ENCODE data around the gene SYNJ2.
A peak's percentile ranks its signal among the peaks of the same experiment; 100 is the strongest.

The SYNJ2 gene

DNA sequence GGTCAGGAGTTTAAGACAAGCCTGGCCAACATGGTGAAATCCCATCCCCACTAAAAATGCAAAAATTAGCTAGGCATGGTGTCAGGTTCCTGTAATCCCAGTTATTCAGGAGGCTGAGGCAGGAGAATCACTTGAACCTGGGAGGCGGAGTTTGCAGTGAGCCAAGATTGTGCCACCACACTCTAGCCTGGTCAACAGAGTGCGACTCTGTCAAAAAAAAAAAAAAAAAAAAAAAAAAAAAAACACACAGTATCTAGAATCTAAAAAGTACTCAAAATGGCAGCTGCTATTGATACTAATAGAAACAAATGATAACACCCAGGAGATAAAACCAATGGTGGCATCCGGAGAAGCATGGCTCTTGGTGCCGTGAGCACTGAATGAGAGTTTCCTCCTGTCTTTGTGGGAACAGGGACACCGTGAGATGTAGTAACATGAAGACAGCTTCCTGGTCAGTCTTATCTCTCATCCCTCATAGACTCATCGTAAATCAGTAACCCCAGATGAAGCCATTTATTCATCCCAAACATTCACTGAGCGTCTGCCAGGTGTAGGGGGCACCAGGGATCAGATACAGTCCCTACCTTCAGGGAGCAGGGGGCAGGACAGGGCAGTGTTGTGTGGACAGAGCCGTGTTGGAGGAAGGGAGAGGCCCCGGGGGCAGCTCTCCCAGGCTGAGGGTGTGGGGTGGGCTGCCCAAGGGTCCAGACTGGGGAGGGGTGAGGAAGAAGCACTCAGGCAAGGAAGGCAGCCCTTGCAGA is 66.1 kb downstream of the SYNJ2 start:
- Mint-ChIP-seq H3K4me1 (ENCODE audit: low read depth) (peaks cover 44% of the 10 kb centered on the region), H3K27ac (peak overlapping the region; percentile 88), H3K27me3 (no peaks in the 10 kb centered on the region), H3K36me3 (ENCODE audit: low read depth) (peaks cover 86% of the 10 kb centered on the region), H3K9me3 (no peaks in the 10 kb centered on the region), H3K4me3 (peak overlapping the region; percentile 52)
- DNase-seq, result no peak

DNA sequence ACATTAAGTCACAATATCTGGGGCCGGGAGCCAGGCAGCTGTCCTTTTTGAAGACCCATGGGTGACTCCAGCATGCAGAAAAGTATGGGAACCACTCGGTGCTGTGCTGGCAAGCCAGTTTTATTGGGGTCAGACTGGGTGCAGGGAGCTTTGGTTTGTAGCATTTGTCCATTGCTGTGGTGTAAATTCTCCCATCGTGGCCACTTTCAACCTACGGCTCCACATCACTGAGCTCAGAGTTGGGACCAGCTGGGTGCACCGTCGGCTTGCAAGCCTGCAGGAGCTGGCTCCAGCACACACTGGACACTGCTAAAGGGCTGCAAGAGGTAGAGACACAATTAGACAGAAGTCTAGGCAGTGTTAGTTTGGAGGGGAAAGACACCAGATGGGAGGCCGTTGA is 66.9 kb downstream of the SYNJ2 start:
- Mint-ChIP-seq H3K4me1 (ENCODE audit: low read depth) (peaks cover 51% of the 10 kb centered on the region), H3K27me3 (no peaks in the 10 kb centered on the region), H3K4me3 (no peak overlapping the region), H3K27ac (no peak overlapping the region), H3K36me3 (ENCODE audit: low read depth) (peaks cover 82% of the 10 kb centered on the region), H3K9me3 (no peaks in the 10 kb centered on the region)
- DNase-seq, result peak; percentile 29

DNA sequence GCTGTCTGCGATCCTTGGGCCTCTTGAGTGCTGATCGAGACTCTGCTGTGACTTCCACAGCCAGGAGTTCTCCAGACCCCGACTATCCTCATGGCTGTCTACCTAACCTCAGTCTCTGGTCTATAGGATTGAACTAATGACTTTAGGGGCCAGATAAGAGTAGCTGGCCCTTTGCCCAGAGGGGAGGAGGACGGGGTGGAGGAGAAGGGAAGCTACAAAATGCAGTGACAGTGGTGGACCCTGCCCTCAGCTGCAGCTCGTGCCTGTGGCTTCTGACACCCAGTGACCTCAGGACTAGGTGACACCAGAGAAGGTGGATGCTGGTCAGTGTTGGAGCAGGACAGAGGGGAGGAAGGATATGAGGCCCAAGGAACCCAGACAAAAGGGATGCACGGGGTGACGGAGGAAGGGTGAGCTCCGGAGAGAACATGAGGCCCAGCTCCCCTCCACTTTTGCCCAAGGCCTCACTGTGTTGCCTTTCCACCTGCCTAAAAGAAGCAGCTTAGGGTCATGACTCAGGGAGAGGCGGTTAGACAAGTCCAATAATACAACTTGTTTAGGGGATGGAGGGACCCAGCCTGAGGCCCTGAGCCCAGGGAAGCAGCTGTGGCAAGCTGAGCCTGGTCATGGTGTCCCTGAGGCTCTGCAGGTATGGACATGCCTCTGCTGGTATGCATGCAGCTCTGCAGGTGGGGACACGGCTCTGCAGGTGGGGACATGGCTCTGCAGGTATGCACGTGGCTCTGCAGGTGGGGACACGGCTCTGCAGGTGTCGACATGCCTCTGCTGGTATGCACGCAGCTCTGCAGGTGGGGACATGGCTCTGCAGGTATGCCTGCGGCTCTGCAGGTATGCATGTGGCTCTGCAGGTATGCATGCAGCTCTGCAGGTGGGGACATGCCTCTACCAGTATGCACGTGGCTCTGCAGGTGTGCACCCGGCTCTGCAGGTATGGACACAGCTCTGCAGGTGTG is 67.7 kb downstream of the SYNJ2 start:
- no peaks in the 10 kb centered on the region for H3K9me3 Mint-ChIP-seq
- H3K27ac Mint-ChIP-seq, result no peak overlapping the region
- peak; percentile 26 for DNase-seq
- no peaks in the 10 kb centered on the region for H3K27me3 Mint-ChIP-seq
- H3K4me3 Mint-ChIP-seq, result no peak overlapping the region
- H3K4me1 Mint-ChIP-seq (ENCODE audit: low read depth), result peaks cover 53% of the 10 kb centered on the region
- peaks cover 74% of the 10 kb centered on the region for H3K36me3 Mint-ChIP-seq (ENCODE audit: low read depth)

DNA sequence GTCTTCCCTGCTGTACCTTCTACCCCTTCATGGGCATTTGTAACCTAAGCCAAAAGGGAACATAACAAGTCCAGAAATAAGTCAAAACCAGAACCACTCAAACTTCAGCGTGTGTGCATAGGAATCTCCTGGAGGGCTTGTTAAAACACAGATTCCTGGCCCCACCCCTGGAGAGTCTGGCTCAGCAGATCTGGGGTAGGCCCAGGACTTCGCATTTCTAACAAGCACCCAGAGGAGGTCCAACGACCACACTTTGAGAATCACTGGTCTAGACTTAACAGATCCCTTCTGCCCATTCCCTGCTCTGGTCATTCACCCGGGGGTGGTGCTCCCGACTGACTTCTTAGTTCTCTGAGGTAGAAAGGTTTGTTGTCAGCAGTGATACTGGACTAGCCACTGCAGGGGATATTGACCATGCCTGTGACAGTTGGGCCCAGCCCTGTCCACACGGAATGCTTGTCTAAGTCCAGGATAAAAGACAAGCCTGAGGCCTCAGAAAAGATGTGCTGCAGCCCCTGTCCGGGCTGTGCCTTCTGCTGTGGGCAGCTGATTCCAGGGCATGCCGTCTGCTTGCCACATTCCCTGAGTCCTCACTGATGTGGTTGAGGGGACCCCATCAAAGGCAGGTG is 68.6 kb downstream of the SYNJ2 start:
- peak; percentile 17 for DNase-seq
- Mint-ChIP-seq H3K4me3 (no peak overlapping the region), H3K27me3 (no peaks in the 10 kb centered on the region), H3K9me3 (no peaks in the 10 kb centered on the region), H3K27ac (no peak overlapping the region), H3K4me1 (ENCODE audit: low read depth) (peaks cover 50% of the 10 kb centered on the region), H3K36me3 (ENCODE audit: low read depth) (peaks cover 74% of the 10 kb centered on the region)

DNA sequence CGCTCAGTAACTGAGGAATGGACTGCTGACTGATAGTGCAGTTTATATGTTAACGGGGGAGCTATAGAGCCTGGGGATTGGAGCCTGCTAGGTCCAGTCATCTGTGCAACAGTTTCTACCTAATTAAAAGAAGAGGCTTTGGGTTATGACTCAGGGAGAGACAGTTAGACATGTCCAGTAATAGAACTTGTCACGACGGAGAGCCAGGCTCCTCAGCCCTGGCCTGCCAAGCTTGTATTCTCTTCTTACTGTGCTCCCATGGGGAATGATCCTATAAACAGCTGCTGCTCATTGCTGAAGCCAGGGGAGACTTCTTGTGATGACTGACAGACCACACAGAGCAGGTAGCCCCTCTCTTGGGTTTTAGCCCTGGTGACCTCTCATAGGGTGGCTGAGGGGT is 69.3 kb downstream of the SYNJ2 start:
- no peak overlapping the region for H3K27ac Mint-ChIP-seq
- no peak overlapping the region for H3K4me3 Mint-ChIP-seq
- H3K9me3 Mint-ChIP-seq, result no peaks in the 10 kb centered on the region
- peaks cover 72% of the 10 kb centered on the region for H3K36me3 Mint-ChIP-seq (ENCODE audit: low read depth)
- no peak for DNase-seq
- H3K27me3 Mint-ChIP-seq, result no peaks in the 10 kb centered on the region
- peaks cover 48% of the 10 kb centered on the region for H3K4me1 Mint-ChIP-seq (ENCODE audit: low read depth)

DNA sequence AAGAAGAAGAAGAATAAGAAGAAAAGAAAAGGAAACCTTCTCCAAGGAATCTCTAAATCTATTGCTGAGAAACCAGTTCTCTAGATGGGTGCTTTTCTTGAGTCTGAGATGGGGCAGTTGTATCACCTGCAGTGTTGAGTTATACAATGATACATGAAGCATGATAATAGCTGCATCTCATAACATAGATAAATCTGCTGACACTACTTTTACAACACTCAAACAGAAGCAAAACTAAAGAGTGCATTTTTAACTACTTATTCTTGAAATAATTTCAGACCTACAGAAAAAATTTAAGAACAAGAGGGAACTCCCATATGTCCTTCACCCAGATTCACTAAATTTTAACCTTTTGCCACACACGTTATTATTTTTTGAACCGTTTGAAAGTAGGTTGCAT is 70.3 kb downstream of the SYNJ2 start:
- no peaks in the 10 kb centered on the region for H3K27me3 Mint-ChIP-seq
- no peak for DNase-seq
- H3K9me3 Mint-ChIP-seq, result no peaks in the 10 kb centered on the region
- no peak overlapping the region for H3K27ac Mint-ChIP-seq
- no peak overlapping the region for H3K4me3 Mint-ChIP-seq
- H3K4me1 Mint-ChIP-seq (ENCODE audit: low read depth), result peaks cover 48% of the 10 kb centered on the region
- peaks cover 72% of the 10 kb centered on the region for H3K36me3 Mint-ChIP-seq (ENCODE audit: low read depth)

DNA sequence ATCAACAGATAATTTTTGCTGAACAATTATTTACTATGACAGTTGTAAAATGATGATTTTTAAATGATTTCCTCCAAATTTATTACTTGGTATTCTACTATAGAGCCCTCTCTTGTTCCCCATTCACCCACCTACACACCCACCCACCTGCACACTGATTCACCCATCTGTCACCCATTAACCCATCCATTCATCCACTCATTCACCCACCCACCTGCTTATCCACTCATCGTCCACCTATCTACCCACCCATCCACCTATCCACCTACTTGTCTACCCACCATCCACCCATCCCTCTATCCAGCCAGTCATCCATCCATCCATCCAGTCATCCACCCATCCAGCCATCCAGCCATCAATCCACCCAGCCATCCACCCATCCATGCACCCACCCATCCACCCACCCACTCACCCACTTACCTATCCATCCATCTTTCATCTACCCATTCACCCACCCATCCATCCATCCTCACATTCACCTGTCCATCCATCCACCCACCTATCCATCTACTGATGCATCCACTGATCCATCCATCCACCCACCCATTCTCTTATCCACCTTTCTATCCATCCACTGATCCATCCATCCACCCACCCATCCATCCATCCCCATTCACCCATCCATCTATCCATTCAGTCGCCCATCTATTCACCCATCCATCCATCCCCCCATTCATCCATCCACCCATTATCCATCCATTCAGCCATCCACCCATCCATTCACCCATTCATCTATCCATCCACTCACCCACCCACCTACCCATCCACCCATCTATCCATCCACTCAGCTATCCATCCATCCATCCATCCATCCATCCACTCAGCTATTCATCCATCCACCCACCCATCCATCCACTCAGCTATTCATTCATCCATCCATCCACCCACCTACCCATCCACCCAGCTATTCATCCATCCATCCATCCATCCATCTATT is 72.0 kb downstream of the SYNJ2 start:
- no peak for DNase-seq
- Mint-ChIP-seq H3K9me3 (no peaks in the 10 kb centered on the region), H3K4me3 (no peak overlapping the region), H3K36me3 (ENCODE audit: low read depth) (peaks cover 68% of the 10 kb centered on the region), H3K4me1 (ENCODE audit: low read depth) (peaks cover 54% of the 10 kb centered on the region), H3K27me3 (no peaks in the 10 kb centered on the region), H3K27ac (no peak overlapping the region)

DNA sequence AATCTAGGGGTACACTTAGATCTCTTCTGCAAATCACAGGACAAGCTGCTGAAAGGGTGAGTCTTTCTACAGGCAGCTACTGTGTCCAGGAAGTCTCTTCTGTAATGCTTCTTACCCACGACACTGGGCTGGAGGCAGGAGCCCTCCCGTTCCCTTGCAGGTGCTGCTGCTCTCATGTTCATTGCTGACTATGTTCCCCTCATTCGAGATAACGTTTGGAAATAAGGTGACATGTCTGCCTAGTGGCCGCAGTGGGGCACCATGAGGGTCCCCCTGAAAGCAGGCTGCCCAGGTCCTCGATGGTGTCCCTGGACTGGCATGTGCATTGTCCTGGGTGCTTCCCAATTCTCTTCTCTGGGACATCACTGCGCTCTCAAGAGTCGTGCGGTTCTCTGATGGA is 74.7 kb downstream of the SYNJ2 start:
- no peak for DNase-seq
- Mint-ChIP-seq H3K9me3 (no peaks in the 10 kb centered on the region), H3K36me3 (ENCODE audit: low read depth) (peaks cover 67% of the 10 kb centered on the region), H3K4me3 (no peak overlapping the region), H3K27me3 (no peaks in the 10 kb centered on the region), H3K27ac (peak overlapping the region; percentile 82), H3K4me1 (ENCODE audit: low read depth) (peaks cover 64% of the 10 kb centered on the region)

DNA sequence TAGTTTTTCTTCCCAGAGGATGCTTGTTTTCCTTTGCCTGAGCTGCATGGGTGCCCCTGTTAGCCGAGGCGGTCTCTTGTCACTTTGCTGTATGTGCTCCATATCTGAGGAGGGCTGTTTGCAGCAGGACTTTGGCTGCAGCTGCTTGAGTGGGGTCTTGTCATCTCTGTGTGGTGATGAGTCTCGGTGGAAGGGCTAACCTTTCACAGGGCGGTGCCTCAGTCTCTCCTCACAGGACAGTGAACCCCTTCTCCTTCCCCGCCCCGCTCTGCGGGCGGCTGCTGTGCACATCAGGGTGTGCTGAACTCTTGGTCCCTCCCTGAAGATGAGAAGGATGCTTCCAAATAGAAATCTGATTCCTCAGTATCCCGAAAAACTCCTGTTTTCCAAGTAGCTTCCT is 75.1 kb downstream of the SYNJ2 start:
- H3K27ac Mint-ChIP-seq, result peak overlapping the region; percentile 82
- H3K36me3 Mint-ChIP-seq (ENCODE audit: low read depth), result peaks cover 68% of the 10 kb centered on the region
- peaks cover 64% of the 10 kb centered on the region for H3K4me1 Mint-ChIP-seq (ENCODE audit: low read depth)
- no peaks in the 10 kb centered on the region for H3K27me3 Mint-ChIP-seq
- H3K9me3 Mint-ChIP-seq, result no peaks in the 10 kb centered on the region
- DNase-seq, result no peak
- H3K4me3 Mint-ChIP-seq, result peak overlapping the region; percentile 35

DNA sequence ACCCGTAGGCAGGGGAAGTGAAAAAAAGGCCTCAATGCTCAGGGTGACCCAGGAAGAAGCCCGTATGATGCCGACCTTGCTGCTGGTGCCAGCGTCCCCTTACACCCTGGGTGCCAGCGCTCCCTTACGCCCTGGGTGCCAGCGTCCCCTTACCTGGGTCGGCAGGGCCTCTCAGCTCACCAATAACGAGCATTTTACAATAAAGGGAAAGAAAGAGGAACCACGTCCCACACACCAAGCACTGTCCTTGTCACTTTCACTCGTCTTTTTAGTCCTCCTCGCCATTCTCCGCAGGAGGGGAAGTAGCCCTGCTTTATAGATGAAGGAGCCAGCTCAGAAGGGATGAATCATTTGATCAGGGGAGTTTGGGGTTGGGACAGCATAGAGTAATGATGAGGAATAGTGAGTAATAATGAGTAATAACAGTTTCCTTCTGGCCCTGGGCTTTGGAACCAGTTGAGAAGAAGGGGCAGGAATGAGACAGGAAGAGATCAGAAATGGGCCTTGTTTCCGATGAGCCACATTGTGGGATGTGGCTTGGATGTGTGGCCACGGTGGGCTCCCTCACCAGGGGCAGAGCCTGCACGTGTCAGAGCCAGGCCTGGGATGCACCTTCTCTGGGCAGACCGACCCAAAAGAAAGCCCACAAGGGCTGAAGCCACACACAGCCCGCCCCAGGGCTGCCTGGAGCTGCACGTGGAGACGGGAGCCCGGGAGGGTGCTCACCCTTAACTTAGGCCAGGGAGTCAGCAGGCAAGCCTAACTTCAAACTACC is 75.7 kb downstream of the SYNJ2 start:
- Mint-ChIP-seq H3K9me3 (no peaks in the 10 kb centered on the region), H3K27me3 (no peaks in the 10 kb centered on the region), H3K4me1 (ENCODE audit: low read depth) (peaks cover 59% of the 10 kb centered on the region), H3K27ac (peak overlapping the region; percentile 82), H3K4me3 (peak overlapping the region; percentile 35), H3K36me3 (ENCODE audit: low read depth) (peaks cover 68% of the 10 kb centered on the region)
- peak; percentile 57 for DNase-seq

DNA sequence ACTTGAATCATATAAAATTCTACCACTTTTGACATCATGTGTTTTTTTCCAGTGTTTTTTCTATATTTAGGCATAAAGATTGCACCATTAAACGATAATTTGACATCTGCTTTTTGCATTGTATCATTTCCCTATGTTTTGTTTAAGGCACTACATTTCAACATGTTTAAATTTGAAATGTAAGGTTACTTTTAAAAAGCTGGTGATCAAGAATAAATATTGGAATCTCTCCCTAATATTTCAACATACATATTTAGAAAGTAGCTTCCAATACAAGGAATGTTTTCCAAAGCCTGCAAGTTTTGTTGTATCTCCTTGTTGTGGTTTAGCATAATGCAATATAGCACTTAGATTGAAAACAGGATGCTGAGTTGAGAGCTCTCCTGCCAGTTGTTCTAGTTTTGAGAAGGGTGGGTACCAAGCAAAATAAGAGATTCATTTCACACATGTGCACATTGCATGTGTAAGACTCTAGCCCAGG is 76.5 kb downstream of the SYNJ2 start:
- no peaks in the 10 kb centered on the region for H3K9me3 Mint-ChIP-seq
- H3K27me3 Mint-ChIP-seq, result no peaks in the 10 kb centered on the region
- peaks cover 51% of the 10 kb centered on the region for H3K4me1 Mint-ChIP-seq (ENCODE audit: low read depth)
- H3K4me3 Mint-ChIP-seq, result no peak overlapping the region
- peak overlapping the region; percentile 82 for H3K27ac Mint-ChIP-seq
- DNase-seq, result no peak
- peaks cover 69% of the 10 kb centered on the region for H3K36me3 Mint-ChIP-seq (ENCODE audit: low read depth)

DNA sequence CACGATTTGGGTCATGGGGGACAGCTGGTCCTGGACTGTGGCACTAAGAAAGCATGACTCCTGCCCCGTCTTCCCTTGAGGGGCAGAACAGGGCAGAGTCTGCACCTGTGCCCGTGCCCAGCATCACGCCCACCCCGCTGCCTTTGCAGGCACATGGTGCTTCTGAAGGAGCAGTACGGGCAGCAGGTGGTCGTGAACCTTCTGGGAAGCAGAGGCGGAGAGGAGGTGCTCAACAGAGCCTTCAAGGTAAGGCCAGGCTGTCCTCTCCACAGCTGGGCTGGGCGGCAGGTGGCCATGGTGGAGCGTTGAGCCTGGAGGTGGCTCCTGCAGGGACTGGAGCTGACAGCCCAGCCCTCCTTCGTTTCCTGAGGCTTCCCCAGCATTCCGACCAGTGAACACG is 77.4 kb downstream of the SYNJ2 start:
- H3K4me1 Mint-ChIP-seq (ENCODE audit: low read depth), result peaks cover 43% of the 10 kb centered on the region
- no peaks in the 10 kb centered on the region for H3K9me3 Mint-ChIP-seq
- H3K4me3 Mint-ChIP-seq, result no peak overlapping the region
- no peak for DNase-seq
- H3K36me3 Mint-ChIP-seq (ENCODE audit: low read depth), result peaks cover 76% of the 10 kb centered on the region
- no peak overlapping the region for H3K27ac Mint-ChIP-seq
- no peaks in the 10 kb centered on the region for H3K27me3 Mint-ChIP-seq

Measured in activated T-cell treated with anti-CD3 and anti-CD28 coated beads, Interleukin-2, amount 50 U/mL, for 24 hours (primary cell).